Thoracic aorta (tissue), 2 donors: ENCODE measurements around the gene ASPN. TPM values are rescaled to one million over a fixed set of nuclear protein-coding genes. Genes with fewer than 3 reads are reported as not detected.

ENCODE experiments used
- ATAC-seq: fragments of 150-250 bp; one replicate; pipeline ENCODE4 v1.8.0; 2017; ENCODE audit warnings: low read depth; ENCODE audit not compliant: insufficient number of reproducible peaks, low FRiP score
- DNase-seq: peaks from one replicate; pipeline ENCODE4 v3.0.0-alpha.2; 2020; ENCODE audit warnings: low spot score
- H3K27ac ChIP-seq, 2 donors: fragments of 200-600 bp; sonication (generic); 1 replicate in 1 of 2; 2 replicates in 1 of 2; pipeline ENCODE4 v1.5.1; 2016; ENCODE audit warnings: mild to moderate bottlenecking in 2 of 2, moderate library complexity in 2 of 2
- H3K27me3 ChIP-seq: fragments of 200-600 bp; sonication (generic); replicated peaks from 2 replicates; pipeline ENCODE4 v1.6.0; 2016; ENCODE audit warnings: mild to moderate bottlenecking; ENCODE audit not compliant: insufficient read depth
- H3K36me3 ChIP-seq: fragments of 200-600 bp; sonication (generic); one replicate; pipeline ENCODE4 v1.5.1; 2016
- H3K4me1 ChIP-seq, 2 donors: fragments of 200-600 bp; sonication (generic); 1 replicate in 1 of 2; 2 replicates in 1 of 2; pipeline versions ENCODE4 v1.5.1 to v1.6.0; 2016; ENCODE audit warnings: low read depth in 2 of 2, mild to moderate bottlenecking in 1 of 2; ENCODE audit not compliant: control insufficient read depth in 1 of 2
- H3K4me3 ChIP-seq: fragments of 200-600 bp; sonication (generic); 2 replicates; pipeline ENCODE4 v1.5.1; 2016; ENCODE audit warnings: mild to moderate bottlenecking
- H3K9me3 ChIP-seq: fragments of 200-600 bp; sonication (generic); 2 replicates; pipeline ENCODE4 v1.5.1; 2016
- CTCF ChIP-seq: fragments of 200-600 bp; sonication (generic); IDR thresholded peaks from one replicate; pipeline ENCODE4 v1.5.1; 2019; ENCODE audit warnings: antibody characterized with exemption
- total RNA-seq, 2 donors: library from RNA; depleted of rRNA; stranded (reverse); fragments of >200 nt; gene quantifications; one replicate each; pipeline versions ENCODE4 v1.1.0 to v1.2.3, GENCODE V29; 2016

ASPN gene
- total RNA-seq, 2 donors from 2014 or later: 110 to 122 TPM

- peak overlapping the region; percentile 50 to 69 for H3K27ac ChIP-seq
- no peaks in the 10 kb centered on the region for H3K27me3 ChIP-seq
- TF ChIP-seq CTCF: no peak
- DNase-seq: no peak
- H3K36me3 ChIP-seq: no peaks in the 10 kb centered on the region
- H3K4me1 ChIP-seq: peaks cover 23 to 48% of the 10 kb centered on the region in 2 donors
- H3K4me3 ChIP-seq: no peak overlapping the region
- H3K9me3 ChIP-seq: no peaks in the 10 kb centered on the region
- ATAC-seq: no peak
Measured at GRCh38 chr9:92512622-92513021, 30.3 kb upstream of the ASPN start.

GRCh38 chr9:92510747-92511146, 28.4 kb upstream of the ASPN start:
- H3K4me3 ChIP-seq: no peak overlapping the region
- H3K9me3 ChIP-seq: no peaks in the 10 kb centered on the region
- DNase-seq: no peak
- H3K36me3 ChIP-seq: no peaks in the 10 kb centered on the region
- no peaks in the 10 kb centered on the region for H3K27me3 ChIP-seq
- H3K4me1 ChIP-seq: peaks cover 35 to 59% of the 10 kb centered on the region in 2 donors
- no peak for TF ChIP-seq CTCF
- no peak for ATAC-seq
- peak overlapping the region; percentile 56 to 89 for H3K27ac ChIP-seq

- no peak for ATAC-seq
- no peaks in the 10 kb centered on the region for H3K9me3 ChIP-seq
- no peak for DNase-seq
- H3K36me3 ChIP-seq: no peaks in the 10 kb centered on the region
- peak overlapping the region; percentile 89 to 95 for H3K27ac ChIP-seq
- peaks cover 47 to 76% of the 10 kb centered on the region in 2 donors for H3K4me1 ChIP-seq
- H3K27me3 ChIP-seq: no peaks in the 10 kb centered on the region
- no peak for TF ChIP-seq CTCF
- H3K4me3 ChIP-seq: no peak overlapping the region
Measured at GRCh38 chr9:92509050-92509449, 26.7 kb upstream of the ASPN start.

GRCh38 chr9:92508018-92508820, 25.9 kb upstream of the ASPN start:
- DNase-seq (no peak), ATAC-seq (no peak)
- no peak for TF ChIP-seq CTCF
- Histone ChIP-seq H3K4me3 (no peak overlapping the region), H3K9me3 (no peaks in the 10 kb centered on the region), H3K27me3 (no peaks in the 10 kb centered on the region), H3K4me1 (peaks cover 42 to 78% of the 10 kb centered on the region in 2 donors), H3K36me3 (no peaks in the 10 kb centered on the region), H3K27ac (peak overlapping the region; percentile 89 to 95)

GRCh38 chr9:92507496-92507895, 25.2 kb upstream of the ASPN start:
- H3K36me3 ChIP-seq: no peaks in the 10 kb centered on the region
- H3K27me3 ChIP-seq: no peaks in the 10 kb centered on the region
- H3K27ac ChIP-seq: peak overlapping the region; percentile 89 to 95
- no peak for TF ChIP-seq CTCF
- ATAC-seq: no peak
- no peaks in the 10 kb centered on the region for H3K9me3 ChIP-seq
- H3K4me3 ChIP-seq: no peak overlapping the region
- no peak for DNase-seq
- H3K4me1 ChIP-seq: peaks cover 34 to 78% of the 10 kb centered on the region in 2 donors
